ENCODE data around the gene RPLP1. TPM values are rescaled to one million over a fixed set of nuclear protein-coding genes. Genes with fewer than 3 reads are reported as not detected.

Gene RPLP1
- total RNA-seq, 1 experiment from 2014 or later, result 1,613 TPM

DNA sequence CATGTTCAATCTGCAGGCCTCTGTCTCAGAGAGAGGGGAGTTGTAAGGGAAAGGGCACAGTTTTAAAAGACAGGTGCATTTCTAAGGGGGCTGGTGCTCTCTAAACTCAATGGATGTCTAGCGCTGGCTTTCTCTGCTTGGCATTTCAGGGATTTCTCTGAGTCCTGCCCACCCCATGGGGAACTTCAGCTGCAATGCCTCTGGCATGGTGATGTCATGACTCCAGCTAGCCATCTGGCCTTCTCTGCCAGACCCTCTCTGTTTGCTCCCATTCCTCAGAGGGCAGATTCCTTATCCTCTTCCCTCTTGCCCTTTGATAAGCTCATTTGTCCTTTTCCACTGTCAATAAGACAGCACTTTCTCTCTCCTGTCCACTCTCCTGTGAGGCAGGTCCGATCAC is 40.8 kb downstream of the RPLP1 start:
- Histone ChIP-seq H3K4me1 (ENCODE audit: insufficient read depth, low read length, poor library complexity, severe bottlenecking) (no peaks in the 10 kb centered on the region), H3K4me3 (ENCODE audit: low read depth, low read length, poor library complexity, severe bottlenecking) (no peak overlapping the region), H3K27ac (ENCODE audit: low read depth, low read length, poor library complexity, severe bottlenecking) (no peak overlapping the region), H3K27me3 (replicated peaks; ENCODE audit: insufficient read depth, low read depth, low read length, poor library complexity) (no peaks in the 10 kb centered on the region), H3K36me3 (ENCODE audit: insufficient read depth, low read length, poor library complexity, severe bottlenecking) (no peaks in the 10 kb centered on the region), H3K9me3 (ENCODE audit: low read depth, low read length, poor library complexity, severe bottlenecking) (no peaks in the 10 kb centered on the region)
- no TSS peak for BruUV-seq (replicated peaks)
- TF ChIP-seq CTCF (conservative IDR thresholded peaks at IDR 0.05; ENCODE audit: low read depth, low read length), result no peak
- TF ChIP-seq EZH2 (IDR thresholded peaks at IDR 0.05; ENCODE audit: borderline replicate concordance, low read depth, low read length, poor library complexity, severe bottlenecking), result no peak
- CTCF ChIA-PET, result no interaction called here
- POLR2A ChIA-PET (ENCODE audit: low non-redundant PET), result no interaction called here
- no peak for DNase-seq (ENCODE audit: low spot score)
- intact Hi-C loops (cut with micrococcal nuclease; ENCODE audit: unreplicated experiment), result no loop called here

DNA sequence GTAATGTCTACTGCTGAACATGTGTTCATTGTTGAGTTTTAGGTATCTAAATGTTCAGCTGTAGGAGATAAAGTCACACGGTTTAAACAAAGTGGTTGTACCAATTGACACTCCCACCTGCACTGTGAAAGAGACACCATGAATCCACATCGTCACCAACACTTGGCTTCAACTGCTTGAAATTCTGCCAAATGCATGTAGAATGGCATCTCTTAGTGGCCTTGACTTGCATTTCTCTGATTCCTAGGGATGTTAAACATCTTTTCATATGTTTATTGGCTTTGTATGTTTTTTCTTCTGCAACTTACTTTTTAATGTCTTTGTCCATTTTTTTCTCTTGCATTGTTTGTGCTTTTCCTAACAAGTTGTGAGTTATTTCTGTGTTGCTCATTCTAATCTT is 43.4 kb downstream of the RPLP1 start:
- no peaks in the 10 kb centered on the region for H3K4me1 ChIP-seq (ENCODE audit: insufficient read depth, low read length, poor library complexity, severe bottlenecking)
- TF ChIP-seq EZH2 (IDR thresholded peaks at IDR 0.05; ENCODE audit: borderline replicate concordance, low read depth, low read length, poor library complexity, severe bottlenecking) (no peak), CTCF (conservative IDR thresholded peaks at IDR 0.05; ENCODE audit: low read depth, low read length) (no peak)
- H3K27me3 ChIP-seq (replicated peaks; ENCODE audit: insufficient read depth, low read depth, low read length, poor library complexity), result no peaks in the 10 kb centered on the region
- ChIA-PET POLR2A (ENCODE audit: low non-redundant PET) (no interaction called here), CTCF (no interaction called here)
- no peak overlapping the region for H3K27ac ChIP-seq (ENCODE audit: low read depth, low read length, poor library complexity, severe bottlenecking)
- no peaks in the 10 kb centered on the region for H3K36me3 ChIP-seq (ENCODE audit: insufficient read depth, low read length, poor library complexity, severe bottlenecking)
- no peaks in the 10 kb centered on the region for H3K9me3 ChIP-seq (ENCODE audit: low read depth, low read length, poor library complexity, severe bottlenecking)
- DNase-seq (ENCODE audit: low spot score), result no peak
- no TSS peak for BruUV-seq (replicated peaks)
- intact Hi-C loops (cut with micrococcal nuclease; ENCODE audit: unreplicated experiment), result no loop called here
- no peak overlapping the region for H3K4me3 ChIP-seq (ENCODE audit: low read depth, low read length, poor library complexity, severe bottlenecking)

DNA sequence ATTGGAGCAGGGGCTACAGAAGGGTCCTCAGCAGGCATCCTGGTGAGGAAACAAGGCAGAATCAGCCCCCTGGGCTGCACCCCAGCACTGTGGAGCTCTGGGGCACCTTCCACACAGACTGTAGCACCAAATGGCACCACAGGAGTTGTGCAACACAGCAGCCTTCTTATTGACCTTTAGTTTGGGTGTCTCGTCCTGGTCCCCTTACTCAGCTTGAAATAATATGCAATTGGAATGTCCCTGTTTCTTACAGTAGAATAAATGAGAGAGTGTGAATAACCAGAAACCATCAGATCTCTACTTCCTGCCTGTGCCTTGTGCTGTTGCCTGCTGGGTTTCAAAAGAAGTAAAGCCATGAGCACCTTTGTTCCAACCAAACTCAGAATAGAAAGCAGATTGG is 44.5 kb downstream of the RPLP1 start:
- ChIA-PET POLR2A (ENCODE audit: low non-redundant PET) (interaction anchor here (0.5 kb wide), 1 partner anchor 437 kb away, joined by 3 read pairs; no protein-coding TSS in a partner anchor), CTCF (no interaction called here)
- H3K4me3 ChIP-seq (ENCODE audit: low read depth, low read length, poor library complexity, severe bottlenecking), result no peak overlapping the region
- no peaks in the 10 kb centered on the region for H3K36me3 ChIP-seq (ENCODE audit: insufficient read depth, low read length, poor library complexity, severe bottlenecking)
- intact Hi-C loops (cut with micrococcal nuclease; ENCODE audit: unreplicated experiment), result no loop called here
- DNase-seq (ENCODE audit: low spot score), result no peak
- H3K27me3 ChIP-seq (replicated peaks; ENCODE audit: insufficient read depth, low read depth, low read length, poor library complexity), result no peaks in the 10 kb centered on the region
- TF ChIP-seq EZH2 (IDR thresholded peaks at IDR 0.05; ENCODE audit: borderline replicate concordance, low read depth, low read length, poor library complexity, severe bottlenecking) (no peak), CTCF (conservative IDR thresholded peaks at IDR 0.05; ENCODE audit: low read depth, low read length) (no peak)
- H3K27ac ChIP-seq (ENCODE audit: low read depth, low read length, poor library complexity, severe bottlenecking), result no peak overlapping the region
- no peaks in the 10 kb centered on the region for H3K9me3 ChIP-seq (ENCODE audit: low read depth, low read length, poor library complexity, severe bottlenecking)
- no TSS peak for BruUV-seq (replicated peaks)
- H3K4me1 ChIP-seq (ENCODE audit: insufficient read depth, low read length, poor library complexity, severe bottlenecking), result no peaks in the 10 kb centered on the region
